TTC549 (cell line): ENCODE data around the gene NFYC.

Experiments used
- FAIRE-seq: peaks from 2 replicates; lab custom pipeline; 2012; peaks lifted over from hg19 to GRCh38; lab: Jason Lieb, UNC

The NFYC gene

DNA sequence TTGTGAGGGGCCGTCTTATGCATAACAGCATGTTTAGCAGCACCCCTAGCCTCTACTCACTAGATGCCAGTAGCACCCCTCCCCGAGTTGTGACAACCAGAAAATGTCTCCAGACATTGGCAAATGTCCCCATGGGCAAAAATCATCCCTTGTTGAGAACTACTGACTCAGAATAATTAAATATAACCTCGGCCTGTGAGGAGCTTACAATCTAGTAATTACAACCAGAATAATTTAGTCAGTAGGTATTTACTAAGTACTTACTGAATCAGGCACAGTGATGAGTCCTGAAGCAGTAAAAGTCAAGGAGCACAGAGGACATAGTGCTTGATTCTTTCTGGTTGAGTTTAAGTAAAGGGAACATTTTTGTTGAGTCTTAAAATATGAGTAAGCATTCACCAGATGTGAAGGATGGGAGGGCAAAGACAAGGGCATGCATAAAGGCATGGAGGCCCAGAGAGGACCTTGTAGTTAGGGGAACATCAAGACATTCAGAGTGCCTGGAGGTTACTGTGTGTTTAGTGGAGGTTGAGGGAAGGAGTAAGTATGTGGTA lies 48.0 kb downstream of the NFYC start:
- FAIRE-seq, result no peak

GRCh38 chr1:40740039-40740996 lies 48.8 kb downstream of the NFYC start:
- no peak for FAIRE-seq

- FAIRE-seq, result no peak
Measured at GRCh38 chr1:40740997-40741736, 49.7 kb downstream of the NFYC start.

- FAIRE-seq, result no peak
Measured at GRCh38 chr1:40742363-40743061, 51.0 kb downstream of the NFYC start.

- no peak for FAIRE-seq
Measured at GRCh38 chr1:40743452-40743851, 51.9 kb downstream of the NFYC start.

GRCh38 chr1:40743860-40744259 lies 52.4 kb downstream of the NFYC start:
- no peak for FAIRE-seq

DNA sequence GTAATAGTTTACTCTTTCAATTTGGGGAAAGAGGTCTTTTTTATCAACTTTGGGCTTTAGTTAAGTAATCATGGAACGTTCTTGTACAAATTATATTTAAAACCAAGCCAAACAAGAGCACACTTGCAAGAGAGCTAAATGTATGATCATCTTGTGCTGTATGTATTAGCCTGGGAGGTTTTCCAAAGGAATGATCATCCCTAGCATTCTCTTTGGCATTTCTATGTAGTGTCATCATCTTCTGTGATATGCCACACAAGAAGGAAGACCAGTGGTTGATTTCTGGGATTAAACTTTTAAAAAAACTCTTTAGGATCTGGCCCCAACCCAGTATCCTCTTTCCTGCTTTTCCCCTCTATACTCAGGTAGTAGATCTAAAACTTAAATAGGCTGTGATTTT lies 53.7 kb downstream of the NFYC start:
- FAIRE-seq, result no peak

DNA sequence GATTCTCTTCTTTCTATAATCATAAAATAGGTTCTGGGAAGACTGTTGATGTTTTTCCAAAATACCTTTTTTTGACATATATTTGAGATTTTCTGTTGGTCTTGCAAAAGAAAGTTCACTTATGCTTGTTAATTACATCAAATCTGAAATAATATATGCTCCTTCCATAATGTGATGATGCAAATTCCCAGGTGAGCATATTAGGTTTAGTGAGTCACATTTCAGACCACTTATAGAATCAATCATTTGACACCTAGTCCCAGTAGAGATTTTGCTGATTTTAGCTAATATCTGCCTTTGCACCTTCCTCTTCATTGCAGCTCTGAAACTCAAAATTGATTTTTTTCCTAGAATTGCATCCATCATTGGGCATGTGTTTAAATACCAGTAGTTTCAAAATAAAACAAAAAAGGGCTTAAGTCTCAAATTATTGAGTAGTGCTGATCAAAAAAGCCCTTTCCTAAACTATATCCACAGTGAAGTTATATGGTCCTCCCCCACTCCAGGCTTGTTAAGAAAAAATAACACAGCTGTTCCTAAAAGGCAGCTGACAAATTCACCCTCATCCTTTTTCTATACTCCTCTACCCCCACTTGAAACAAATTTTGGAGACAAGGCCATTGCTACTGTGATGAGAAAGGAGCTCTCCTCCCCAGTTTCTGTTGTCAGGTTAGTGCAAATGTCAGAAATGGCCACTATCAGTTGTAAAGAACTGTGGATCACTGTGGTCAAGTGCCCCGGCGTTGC lies 55.0 kb downstream of the NFYC start:
- no peak for FAIRE-seq

DNA sequence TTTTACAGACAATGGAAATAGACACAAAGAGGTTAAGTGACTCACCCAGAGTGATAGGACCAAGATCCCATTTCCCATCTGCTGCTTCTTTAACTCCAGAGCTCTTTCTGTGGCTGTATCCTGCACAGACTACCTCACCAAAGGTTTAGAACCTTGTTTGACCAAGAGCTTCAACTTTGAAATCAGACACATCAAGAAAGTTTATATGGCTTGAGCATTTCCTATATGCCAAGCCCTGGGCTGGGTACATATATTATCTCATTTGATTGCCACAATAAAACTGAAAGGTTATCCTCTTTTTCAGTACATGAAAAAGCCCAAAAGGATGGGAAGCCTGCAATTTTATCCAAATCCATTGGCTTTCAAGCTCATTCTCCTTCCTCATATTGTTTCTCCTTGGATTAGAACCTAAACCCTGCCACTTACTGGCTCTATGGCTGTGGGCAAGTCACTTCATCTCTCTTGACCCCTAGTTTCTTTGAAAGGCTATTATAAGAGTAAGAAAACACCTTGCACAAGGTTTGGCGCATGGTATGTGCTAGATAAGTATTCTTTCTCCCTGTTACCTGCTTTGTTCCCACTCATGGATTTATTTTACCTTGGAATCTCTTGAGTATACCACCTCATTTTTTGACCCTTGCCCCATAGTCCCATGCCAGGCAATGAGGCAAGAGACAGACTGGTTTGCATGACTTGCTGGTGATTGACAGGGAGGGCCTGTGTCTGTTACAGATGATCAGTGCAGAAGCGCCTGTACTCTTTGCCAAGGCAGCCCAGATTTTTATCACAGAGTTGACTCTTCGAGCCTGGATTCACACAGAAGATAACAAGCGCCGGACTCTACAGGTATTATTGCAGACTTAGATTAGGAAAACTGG lies 57.6 kb downstream of the NFYC start:
- FAIRE-seq, result no peak

DNA sequence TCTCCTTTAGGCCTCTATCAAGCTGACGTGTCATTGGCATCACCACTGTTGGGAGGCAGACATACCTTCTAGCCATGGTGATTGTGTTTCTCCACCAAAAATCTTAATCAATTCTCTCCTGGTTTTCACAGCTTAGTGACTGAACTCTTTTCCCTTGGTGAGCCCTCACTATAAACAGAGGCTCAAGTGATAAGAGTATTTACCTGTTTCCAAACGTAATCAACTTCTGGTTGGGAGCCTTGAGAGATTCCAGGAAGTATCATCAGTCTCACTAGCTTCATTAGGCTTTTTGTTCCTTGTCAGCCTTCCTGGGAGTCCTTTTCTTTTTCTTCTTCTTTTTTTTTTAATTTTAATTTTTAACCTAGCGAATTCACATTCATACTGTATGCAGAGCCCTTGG lies 58.3 kb downstream of the NFYC start:
- FAIRE-seq, result no peak

- FAIRE-seq, result no peak
Measured at GRCh38 chr1:40750451-40750908, 59.0 kb downstream of the NFYC start.

DNA sequence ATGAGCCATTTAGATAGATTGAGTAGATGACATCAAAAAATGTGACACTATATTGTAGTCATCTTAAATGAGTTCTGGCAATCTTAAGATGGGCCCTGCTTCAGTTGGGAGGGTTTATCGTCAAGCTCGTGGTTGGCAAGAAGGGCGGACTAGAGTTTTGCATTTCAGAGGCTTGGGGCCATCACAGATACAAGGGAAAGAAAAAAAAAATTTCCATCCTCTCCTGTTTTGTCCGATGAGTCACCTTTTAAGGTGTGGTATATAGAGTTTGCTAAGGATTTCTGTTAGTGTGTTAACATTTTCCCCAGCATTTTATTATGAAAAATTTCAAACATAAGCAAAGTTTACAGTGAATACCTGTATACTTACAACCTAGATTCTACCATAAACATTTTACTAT lies 60.3 kb downstream of the NFYC start:
- FAIRE-seq, result no peak

- FAIRE-seq, result no peak
Measured at GRCh38 chr1:40753142-40753882, 61.8 kb downstream of the NFYC start.

- no peak for FAIRE-seq
Measured at GRCh38 chr1:40754201-40754600, 62.7 kb downstream of the NFYC start.

- FAIRE-seq, result no peak
Measured at GRCh38 chr1:40755067-40755466, 63.6 kb downstream of the NFYC start.

- FAIRE-seq, result no peak
Measured at GRCh38 chr1:40756523-40756922, 65.0 kb downstream of the NFYC start.

GRCh38 chr1:40757084-40757483 lies 65.6 kb downstream of the NFYC start:
- no peak for FAIRE-seq

DNA sequence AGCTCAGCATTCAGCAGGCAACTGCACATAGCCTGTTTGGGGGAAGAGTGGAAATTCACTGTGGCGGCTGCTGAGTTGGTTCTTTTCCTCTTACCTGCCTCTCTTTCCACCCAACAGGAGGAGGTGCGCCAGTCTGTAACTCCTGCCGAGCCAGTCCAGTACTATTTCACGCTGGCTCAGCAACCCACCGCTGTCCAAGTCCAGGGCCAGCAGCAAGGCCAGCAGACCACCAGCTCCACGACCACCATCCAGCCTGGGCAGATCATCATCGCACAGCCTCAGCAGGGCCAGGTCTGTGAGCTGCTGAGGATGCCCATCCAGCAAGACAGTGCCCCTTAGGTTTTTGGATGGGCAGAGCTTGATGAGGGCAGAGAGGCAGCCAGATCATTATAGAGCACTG lies 66.5 kb downstream of the NFYC start:
- FAIRE-seq, result no peak

DNA sequence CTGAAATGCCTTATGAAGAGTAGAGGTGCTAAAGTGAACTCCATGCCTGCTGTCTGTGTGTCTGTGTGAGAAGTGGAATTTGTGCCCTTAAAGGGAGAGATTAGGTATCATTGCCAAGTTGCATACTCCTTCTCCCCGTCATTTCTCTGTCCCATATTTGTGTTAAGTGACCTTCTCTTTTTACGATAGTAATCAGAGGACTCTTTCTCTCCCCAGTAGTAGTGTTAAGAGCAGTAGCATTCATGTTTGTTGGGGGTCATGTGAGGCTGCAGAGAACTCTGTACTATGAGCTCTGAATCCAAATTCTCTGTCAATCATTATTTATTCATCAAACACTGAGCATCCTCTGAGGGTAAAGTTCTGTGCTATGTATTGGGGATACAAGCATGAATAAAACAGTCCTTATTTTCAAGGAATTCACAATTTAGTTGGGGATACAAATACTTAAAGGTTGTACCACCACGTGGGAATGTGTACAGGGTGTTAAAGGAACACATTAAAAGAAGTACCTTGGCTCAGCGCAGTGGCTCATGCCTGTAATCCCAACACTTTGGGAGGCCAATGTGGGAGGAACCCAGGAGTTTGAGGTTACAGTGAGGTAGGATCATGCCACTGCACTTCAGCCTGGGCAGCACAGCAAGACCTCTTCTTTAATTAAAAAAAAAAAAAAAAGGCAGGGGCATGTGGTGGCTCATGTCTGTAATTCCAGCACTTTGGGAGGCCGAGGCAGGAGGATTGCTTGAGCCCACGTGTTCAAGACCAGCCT lies 67.3 kb downstream of the NFYC start:
- FAIRE-seq, result no peak
